K562 (cell line): ENCODE measurements around the gene NFAM1. TPM values are rescaled to one million over a fixed set of nuclear protein-coding genes. Genes with fewer than 3 reads are reported as not detected.

Experiments
- ATAC-seq: fragments of 200-7000 bp; cut with Tn5 transposase; 3 replicates; pipeline ENCODE4 v1.9.1; 2020; ENCODE audit warnings: moderate library complexity
- BruUV-seq: library from RNA; stranded (reverse); fragments of 400-500 nt; replicated peaks from 2 replicates; lab custom pipeline; 2021; lab: Mats Ljungman, UMichigan
- CTCF ChIA-PET: fragments of 300-600 bp; formaldehyde crosslinking; extraction: SDS; loops from one replicate; lab custom pipeline; 2021; ENCODE audit warnings: low intra/inter-chr PET ratio; lab: Yijun Ruan, JAX
- POLR2A ChIA-PET: fragments of 300-600, 350-650 bp; sonication (Branson Sonifier 250); formaldehyde crosslinking; extraction: SDS; loops from one replicate; lab custom pipeline; 2021; ENCODE audit warnings: antibody characterized with exemption, inconsistent platforms; lab: Yijun Ruan, JAX
- DNase-seq, 4 experiments: peaks; one replicate each; pipeline versions ENCODE4 v3.0.0 to v3.0.0-alpha.2; 2011 to 2018; ENCODE audit warnings: low spot score in 3 of 4, mixed read lengths in 3 of 4; ENCODE audit errors: extremely low read depth in 1 of 4
- FAIRE-seq: peaks from 2 replicates; lab custom pipeline; 2011; peaks lifted over from hg19 to GRCh38; lab: Jason Lieb, UNC
- H2AFZ ChIP-seq: 2 replicates; pipeline ENCODE4 v1.6.0; 2011; ENCODE audit warnings: low read depth, low read length, control low read depth, inconsistent platforms
- H3K27ac ChIP-seq: fragments of 200-600 bp; 3 replicates; pipeline ENCODE4 v1.8.0; 2011; ENCODE audit warnings: low read depth, mild to moderate bottlenecking, control low read depth, inconsistent platforms, low read length, moderate library complexity, mixed read lengths; ENCODE audit errors: extremely low read depth
- H3K27me3 ChIP-seq, 2 experiments: fragments of 300-600 bp in 1 of 2; 2 replicates in 1 of 2; 3 replicates in 1 of 2; pipeline versions ENCODE4 v1.6.0 to v1.8.0; 2011; ENCODE audit warnings: inconsistent platforms in 2 of 2, low read length in 2 of 2, mild to moderate bottlenecking in 1 of 2, mixed read lengths in 1 of 2, moderate library complexity in 1 of 2; ENCODE audit not compliant: control insufficient read depth in 2 of 2, insufficient read depth in 2 of 2
- H3K36me3 ChIP-seq: fragments of 300-600 bp; 3 replicates; pipeline ENCODE4 v1.8.0; 2011; ENCODE audit warnings: mild to moderate bottlenecking, low read length, inconsistent platforms; ENCODE audit not compliant: control insufficient read depth, insufficient read depth
- H3K4me1 ChIP-seq, 2 experiments: fragments of 200-600 bp in 1 of 2; replicated peaks in 1 of 2; 2 replicates in 1 of 2; 3 replicates in 1 of 2; pipeline versions ENCODE4 v1.5.1 to v1.8.0; 2011; ENCODE audit warnings: inconsistent platforms in 2 of 2, low read length in 2 of 2, mild to moderate bottlenecking in 1 of 2, mixed read lengths in 1 of 2, moderate library complexity in 1 of 2; ENCODE audit not compliant: control insufficient read depth in 2 of 2, insufficient read depth in 2 of 2
- H3K4me2 ChIP-seq: 2 replicates; pipeline ENCODE4 v1.6.1; 2011; ENCODE audit warnings: low read length, control low read depth, inconsistent platforms, mixed read lengths; ENCODE audit not compliant: insufficient read depth
- H3K4me3 ChIP-seq: fragments of 200-600 bp; sonication (generic), shearing (Covaris generic); 2 replicates; pipeline ENCODE4 v1.5.1; 2016; ENCODE audit warnings: control low read depth, inconsistent platforms
- H3K79me2 ChIP-seq: fragments of 200-600 bp; 3 replicates; pipeline ENCODE4 v1.8.0; 2011; ENCODE audit warnings: low read length, inconsistent platforms; ENCODE audit not compliant: control insufficient read depth, insufficient read depth
- H3K9ac ChIP-seq, 2 experiments: 2 replicates each; pipeline versions ENCODE4 v1.6.0 to v1.6.1; 2011; ENCODE audit warnings: low read depth in 2 of 2, low read length in 2 of 2, control low read depth in 1 of 2, inconsistent platforms in 1 of 2, mild to moderate bottlenecking in 1 of 2, mixed read lengths in 1 of 2; ENCODE audit not compliant: insufficient read depth in 1 of 2
- H3K9me1 ChIP-seq: one replicate; pipeline ENCODE4 v1.6.0; 2011; ENCODE audit warnings: inconsistent platforms, mild to moderate bottlenecking, low read length, moderate library complexity; ENCODE audit not compliant: control insufficient read depth, insufficient read depth
- H3K9me3 ChIP-seq: replicated peaks from 2 replicates; pipeline ENCODE4 v1.5.1; 2011; ENCODE audit warnings: low read depth, low read length, inconsistent platforms; ENCODE audit not compliant: control insufficient read depth, insufficient read depth
- H4K20me1 ChIP-seq: replicated peaks from 2 replicates; pipeline ENCODE4 v1.6.1; 2011; ENCODE audit warnings: low read length, inconsistent platforms, mixed read lengths; ENCODE audit not compliant: control insufficient read depth, insufficient read depth
- CBX5 ChIP-seq: IDR thresholded peaks from 2 replicates; pipeline ENCODE4 v1.6.1; 2014; ENCODE audit warnings: low read depth, borderline replicate concordance
- CHD7 ChIP-seq: fragments of 200-600 bp; sonication (generic); IDR thresholded peaks from one replicate; pipeline ENCODE4 v1.6.1; 2012; ENCODE audit warnings: mild to moderate bottlenecking, low read depth, low read length, inconsistent platforms
- HNRNPLL ChIP-seq: fragments of 200-400 bp; formaldehyde crosslinking; IDR thresholded peaks from 2 replicates; pipeline ENCODE4 v1.6.1; 2017; ENCODE audit warnings: low read length, low read depth, mild to moderate bottlenecking; ENCODE audit not compliant: poor library complexity, severe bottlenecking
- KAT2B ChIP-seq: IDR thresholded peaks from one replicate; pipeline ENCODE4 v1.6.1; 2012; ENCODE audit warnings: low read depth, mild to moderate bottlenecking, control low read depth, inconsistent platforms, low read length, moderate library complexity
- ZNF146 ChIP-seq: IDR thresholded peaks from one replicate; pipeline ENCODE4 v1.6.1; 2018; ENCODE audit warnings: missing compliant biosample characterization; ENCODE audit not compliant: unreplicated experiment
- WGBS: fragments of 100-300 bp; shearing (Covaris generic); methylation state at CpG from one replicate; pipeline ENCODE4 v1.1.6; 2016; ENCODE audit warnings: low coverage, mixed read lengths; ENCODE audit not compliant: insufficient coverage; ENCODE audit errors: missing lambda C conversion rate; 5-methylcytosine and 5-hydroxymethylcytosine counted together
- in situ Hi-C: fragments of 300-500 bp; cut with MboI; formaldehyde crosslinking; loops from 4 replicates; pipeline ENCODE4 v1.15.0; 2018; ENCODE audit warnings: inconsistent platforms, mixed read lengths
- intact Hi-C: fragments of 100-400 bp; cut with micrococcal nuclease; formaldehyde crosslinking; loops from 2 replicates; pipeline ENCODE4 v1.14.2; 2022
- polyA plus RNA-seq, 8 experiments: library from polyadenylated mRNA; depleted of rRNA in 4 of 8; stranded (reverse) in 5 of 8; unstranded in 3 of 8; fragments of >200 nt; fragmentation: Nextera tagmentation in 2 of 8; fragmentation: Illumina TruSeq in 1 of 8; extraction: Ambion mirVana in 2 of 8; extraction: Trizol in 1 of 8; gene quantifications; 2 replicates each; pipeline versions ENCODE4 v1.2.1 to v1.2.3, GENCODE V29; 2011 to 2014; ENCODE audit warnings: inconsistent platforms in 1 of 8, missing spikeins in 1 of 8
- total RNA-seq, 7 experiments: library from RNA; depleted of rRNA in 6 of 7; stranded (reverse); fragments of >200 nt in 6 of 7; fragmentation: Illumina TruSeq in 2 of 7; extraction: Trizol in 2 of 7; gene quantifications; 2 replicates each; pipeline versions ENCODE4 v1.2.1 to v1.2.3, GENCODE V29; 2011 to 2021; ENCODE audit warnings: low replicate concordance in 1 of 7

Gene NFAM1
- total and polyA plus RNA-seq, 9 of the 15 experiments (the other 6 are each of a cell fraction or from before 2014, with no cell fraction given): 0.01 to 0.18 (median 0.03) TPM; not detected in 5

GRCh38 chr22:42360348-42360747 lies 71.9 kb downstream of the NFAM1 start:
- H3K9me3 ChIP-seq: no peaks in the 10 kb centered on the region
- H3K4me3 ChIP-seq: no peak overlapping the region
- H3K36me3 ChIP-seq: no peaks in the 10 kb centered on the region
- no peak overlapping the region for H3K9ac ChIP-seq
- FAIRE-seq: no peak
- TF ChIP-seq HNRNPLL (no peak), ZNF146 (CRISPR knock-in tag) (no peak), CBX5 (no peak), KAT2B (no peak), CHD7 (no peak)
- TF ChIP-seq, all 486 proteins: peak for 0
- DNase-seq: no peak
- no peak for ATAC-seq
- no peak overlapping the region for H2AFZ ChIP-seq
- no TSS peak for BruUV-seq
- intact Hi-C loops: no loop called here
- H3K9me1 ChIP-seq: no peaks in the 10 kb centered on the region
- 10% methylated on average over 4 of the region's 7 CpGs for WGBS
- in situ Hi-C loops: no loop called here
- H3K27me3 ChIP-seq: peaks cover 13 to 61% of the 10 kb centered on the region in 2 experiments; a peak in 4 of 5 replicates
- CTCF ChIA-PET: no interaction called here
- POLR2A ChIA-PET: interaction anchor here (0.6 to 1.4 kb wide), 3 partner anchors 12 to 291 kb away, joined by 3 read pairs; no protein-coding TSS in a partner anchor
- no peak overlapping the region for H3K27ac ChIP-seq
- peaks cover 9% of the 10 kb centered on the region; the same call in 1 of the 2 replicates for H4K20me1 ChIP-seq
- H3K4me2 ChIP-seq: no peak overlapping the region
- H3K79me2 ChIP-seq: no peaks in the 10 kb centered on the region
- peaks cover 0 to 5% of the 10 kb centered on the region in 2 experiments; a peak in 2 of 5 replicates for H3K4me1 ChIP-seq
